Mesenchymal stem cell (in vitro differentiated cells and primary cell): ENCODE measurements around the gene PRF1.

ENCODE experiments used
- DNase-seq: peaks from one replicate; pipeline ENCODE4 v3.0.0-alpha.2; 2013
- H2AFZ ChIP-seq: one replicate; pipeline ENCODE4 v1.6.1; 2013; ENCODE audit warnings: low read depth, mild to moderate bottlenecking, control low read depth, inconsistent platforms, low read length, moderate library complexity
- H2AK5ac ChIP-seq: 2 replicates; pipeline ENCODE4 v1.6.1; 2013; ENCODE audit warnings: low read length, moderate library complexity, mild to moderate bottlenecking, inconsistent platforms; ENCODE audit not compliant: severe bottlenecking
- H2BK120ac ChIP-seq: one replicate; pipeline ENCODE4 v1.6.1; 2013; ENCODE audit warnings: low read depth, mild to moderate bottlenecking, inconsistent platforms, low read length, moderate library complexity
- H2BK12ac ChIP-seq, 2 experiments: one replicate each; pipeline ENCODE4 v1.6.1; 2013; ENCODE audit warnings: inconsistent platforms in 2 of 2, low read length in 2 of 2, mild to moderate bottlenecking in 2 of 2, moderate library complexity in 2 of 2, control low read depth in 1 of 2
- H2BK15ac ChIP-seq: one replicate; pipeline ENCODE4 v1.6.1; 2013; ENCODE audit warnings: mild to moderate bottlenecking, low read depth, inconsistent platforms; ENCODE audit not compliant: poor library complexity, severe bottlenecking
- H2BK5ac ChIP-seq: 2 replicates; pipeline ENCODE4 v1.6.1; 2013; ENCODE audit warnings: low read depth, mild to moderate bottlenecking, low read length, control low read depth, inconsistent platforms; ENCODE audit not compliant: poor library complexity, severe bottlenecking
- H3K14ac ChIP-seq, 2 experiments: one replicate each; pipeline ENCODE4 v1.6.1; 2013; ENCODE audit warnings: inconsistent platforms in 2 of 2, low read length in 2 of 2, control low read depth in 1 of 2, mild to moderate bottlenecking in 1 of 2, moderate library complexity in 1 of 2
- H3K18ac ChIP-seq, 2 experiments: one replicate each; pipeline ENCODE4 v1.6.1; 2013; ENCODE audit warnings: inconsistent platforms in 2 of 2, low read length in 2 of 2, control low read depth in 1 of 2, low read depth in 1 of 2, mild to moderate bottlenecking in 1 of 2
- H3K23ac ChIP-seq, 2 experiments: one replicate each; pipeline ENCODE4 v1.6.1; 2013; ENCODE audit warnings: inconsistent platforms in 2 of 2, low read length in 2 of 2, mild to moderate bottlenecking in 2 of 2, moderate library complexity in 2 of 2, control low read depth in 1 of 2
- H3K27ac ChIP-seq: 2 replicates; pipeline ENCODE4 v1.5.1; 2013; ENCODE audit warnings: mild to moderate bottlenecking, moderate library complexity, low read length, control low read depth, inconsistent platforms; ENCODE audit not compliant: poor library complexity, severe bottlenecking
- H3K27me3 ChIP-seq, 2 experiments: 2 replicates each; pipeline versions ENCODE4 v1.6.1 to v1.7.0; 2013; ENCODE audit warnings: low read length in 2 of 2, mild to moderate bottlenecking in 2 of 2, moderate library complexity in 2 of 2, control low read depth in 1 of 2, inconsistent platforms in 1 of 2; ENCODE audit not compliant: control insufficient read depth in 1 of 2, insufficient read depth in 1 of 2
- H3K36me3 ChIP-seq, 2 experiments: 2 replicates each; pipeline versions ENCODE4 v1.6.1 to v1.7.0; 2013; ENCODE audit warnings: low read length in 2 of 2, control low read depth in 1 of 2, inconsistent platforms in 1 of 2, low read depth in 1 of 2, mild to moderate bottlenecking in 1 of 2; ENCODE audit not compliant: insufficient read depth in 2 of 2, control insufficient read depth in 1 of 2
- H3K4ac ChIP-seq, 2 experiments: one replicate each; pipeline ENCODE4 v1.6.1; 2013; ENCODE audit warnings: inconsistent platforms in 2 of 2, low read length in 2 of 2, mild to moderate bottlenecking in 2 of 2, moderate library complexity in 2 of 2, control low read depth in 1 of 2, low read depth in 1 of 2
- H3K4me1 ChIP-seq: 2 replicates; pipeline ENCODE4 v1.6.1; 2013; ENCODE audit warnings: low read depth, low read length, control low read depth; ENCODE audit not compliant: control insufficient read depth, insufficient read depth
- H3K4me2 ChIP-seq: 2 replicates; pipeline ENCODE4 v1.6.1; 2013; ENCODE audit warnings: low read length, mild to moderate bottlenecking, inconsistent platforms; ENCODE audit not compliant: poor library complexity, severe bottlenecking
- H3K4me3 ChIP-seq, 2 experiments: 2 replicates each; pipeline versions ENCODE4 v1.5.1 to v1.7.0; 2013; ENCODE audit warnings: low read length in 2 of 2, mild to moderate bottlenecking in 2 of 2, control low read depth in 1 of 2, low read depth in 1 of 2; ENCODE audit not compliant: insufficient read depth in 1 of 2
- H3K79me1 ChIP-seq: replicated peaks from 2 replicates; pipeline ENCODE4 v1.6.1; 2013; ENCODE audit warnings: mild to moderate bottlenecking, control low read depth, low read length, inconsistent platforms; ENCODE audit not compliant: poor library complexity, severe bottlenecking
- H3K9ac ChIP-seq: 2 replicates; pipeline ENCODE4 v1.7.0; 2013; ENCODE audit warnings: mild to moderate bottlenecking, low read length, moderate library complexity
- H3K9me3 ChIP-seq: 2 replicates; pipeline ENCODE4 v1.7.0; 2013; ENCODE audit warnings: mild to moderate bottlenecking, low read length; ENCODE audit not compliant: control insufficient read depth
- H4K8ac ChIP-seq: one replicate; pipeline ENCODE4 v1.6.1; 2013; ENCODE audit warnings: inconsistent platforms, mild to moderate bottlenecking, low read length, moderate library complexity
- H4K91ac ChIP-seq: one replicate; pipeline ENCODE4 v1.6.1; 2013; ENCODE audit warnings: mild to moderate bottlenecking, low read length, inconsistent platforms
- WGBS: methylation state at CpG from one replicate; pipeline ENCODE4 v1.1.7; 2013; ENCODE audit warnings: mixed read lengths; 5-methylcytosine and 5-hydroxymethylcytosine counted together

Gene PRF1

DNA sequence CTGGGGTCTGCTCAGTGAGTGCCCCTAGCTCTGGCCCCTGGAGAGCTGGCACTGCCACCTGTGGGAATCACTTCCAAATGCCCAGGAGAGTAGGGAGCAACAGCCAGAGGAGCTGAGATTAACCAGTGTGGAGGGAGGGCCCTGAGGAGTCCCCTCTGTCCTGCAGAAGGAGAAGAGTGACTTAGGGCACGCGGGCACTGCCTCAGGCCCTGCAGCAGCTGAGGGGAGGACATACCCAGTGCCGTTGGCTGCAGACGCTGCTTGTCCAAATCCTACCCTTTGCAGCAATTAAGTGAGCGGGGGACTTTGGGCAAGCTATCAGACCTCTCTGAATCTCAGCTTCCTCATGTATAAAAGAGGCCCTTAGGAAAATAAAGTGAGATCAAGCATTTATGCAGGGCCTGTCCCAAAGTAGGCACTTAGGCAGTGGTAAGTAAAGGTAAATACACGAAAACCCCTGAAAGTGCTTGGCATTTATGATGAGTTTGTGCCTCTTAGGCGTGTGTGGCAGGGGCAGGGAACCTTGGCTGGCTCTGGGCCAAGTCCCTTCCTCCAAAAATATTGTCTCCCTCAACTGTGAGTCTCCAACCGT is 16.9 kb downstream of the PRF1 start:
- Histone ChIP-seq H3K4me1 (peaks cover 14% of the 10 kb centered on the region), H3K9ac (no peak overlapping the region), H4K8ac (no peak overlapping the region), H3K9me3 (no peaks in the 10 kb centered on the region), H3K18ac (no peak overlapping the region), H3K27ac (no peak overlapping the region), H2BK120ac (no peak overlapping the region), H4K91ac (no peak overlapping the region), H3K79me1 (no peaks in the 10 kb centered on the region), H2AFZ (no peak overlapping the region), H2BK15ac (no peak overlapping the region), H3K4me2 (no peak overlapping the region), H3K14ac (no peak overlapping the region), H3K27me3 (peaks cover 0 to 11% of the 10 kb centered on the region in 2 experiments), H2BK5ac (no peak overlapping the region), H2BK12ac (no peak overlapping the region), H2AK5ac (peak overlapping the region; percentile 30), H3K36me3 (no peaks in the 10 kb centered on the region), H3K4ac (no peak overlapping the region), H3K4me3 (no peak overlapping the region), H3K23ac (no peak overlapping the region)
- WGBS, result 81% methylated on average over 7 of the region's 8 CpGs
- DNase-seq, result no peak

DNA sequence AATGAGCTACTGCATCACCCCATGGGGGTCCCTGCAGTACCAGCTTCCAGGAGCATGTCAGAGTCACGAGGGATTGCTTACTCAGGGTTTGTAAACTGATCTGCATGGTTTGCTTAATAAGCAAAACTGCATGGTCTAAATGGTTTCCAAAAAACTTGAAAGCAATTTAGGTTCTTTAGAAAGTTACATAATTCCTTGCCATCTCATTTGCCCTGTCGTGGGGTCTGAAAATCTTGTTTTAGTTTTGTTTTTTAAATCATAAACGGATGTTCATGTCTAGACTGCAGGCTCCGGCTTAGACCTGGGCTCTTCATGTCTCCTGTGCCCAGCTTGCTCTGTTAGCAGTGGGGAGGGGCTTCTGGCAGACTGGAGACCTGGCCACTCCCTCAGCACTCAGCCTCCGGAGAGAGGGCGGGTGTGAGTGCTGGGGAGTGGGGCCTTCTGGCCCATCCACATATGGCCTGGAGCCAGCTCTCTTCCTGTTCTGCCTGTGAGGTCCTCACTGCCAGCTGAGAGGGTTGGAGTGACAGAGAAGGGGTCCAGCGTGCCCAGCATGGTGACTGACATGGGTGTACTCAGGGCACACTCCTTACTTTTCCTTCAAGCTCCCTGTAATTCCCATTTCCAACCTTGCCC is 17.5 kb downstream of the PRF1 start:
- Histone ChIP-seq H3K9me3 (no peaks in the 10 kb centered on the region), H3K4me2 (no peak overlapping the region), H3K4ac (no peak overlapping the region), H3K14ac (no peak overlapping the region), H2BK5ac (no peak overlapping the region), H2AFZ (no peak overlapping the region), H3K18ac (no peak overlapping the region), H3K27me3 (peaks cover 0 to 11% of the 10 kb centered on the region in 2 experiments), H4K91ac (no peak overlapping the region), H4K8ac (no peak overlapping the region), H2BK15ac (no peak overlapping the region), H3K9ac (no peak overlapping the region), H3K27ac (no peak overlapping the region), H3K36me3 (no peaks in the 10 kb centered on the region), H2BK12ac (no peak overlapping the region), H2AK5ac (peak overlapping the region; percentile 30), H3K4me1 (peaks cover 14% of the 10 kb centered on the region), H3K79me1 (no peaks in the 10 kb centered on the region), H3K23ac (no peak overlapping the region), H2BK120ac (no peak overlapping the region), H3K4me3 (no peak overlapping the region)
- DNase-seq, result no peak
- WGBS, result 20% methylated on average over 7 of the region's 7 CpGs

DNA sequence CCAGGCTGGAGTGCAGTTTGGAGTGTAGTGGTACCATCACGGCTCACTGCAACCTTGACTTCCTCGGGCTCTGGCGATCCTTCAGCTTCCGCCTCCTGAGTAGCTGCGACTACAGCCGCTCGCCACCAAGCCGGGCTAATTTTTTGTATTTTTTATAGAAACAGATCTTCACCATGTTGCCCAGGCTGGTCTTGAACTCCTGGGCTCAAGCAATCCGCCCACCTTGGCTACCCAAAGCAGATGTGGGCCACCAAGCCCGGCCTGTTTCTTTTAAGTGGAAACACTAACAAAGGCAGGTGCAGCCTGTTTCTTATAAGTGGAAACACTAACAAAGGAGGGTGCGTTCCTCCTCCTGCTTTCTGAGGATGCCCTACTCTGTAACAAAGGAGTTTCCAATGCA is 18.2 kb downstream of the PRF1 start:
- H4K8ac ChIP-seq, result no peak overlapping the region
- H3K23ac ChIP-seq, result no peak overlapping the region
- no peaks in the 10 kb centered on the region for H3K9me3 ChIP-seq
- no peak for DNase-seq
- H2BK12ac ChIP-seq, result no peak overlapping the region
- H2BK15ac ChIP-seq, result no peak overlapping the region
- no peak overlapping the region for H3K27ac ChIP-seq
- H2AK5ac ChIP-seq, result no peak overlapping the region
- no peak overlapping the region for H3K4me2 ChIP-seq
- H4K91ac ChIP-seq, result no peak overlapping the region
- no peak overlapping the region for H3K4ac ChIP-seq
- H3K18ac ChIP-seq, result no peak overlapping the region
- no peak overlapping the region for H3K4me3 ChIP-seq
- no peak overlapping the region for H2BK5ac ChIP-seq
- H3K4me1 ChIP-seq, result peaks cover 14% of the 10 kb centered on the region
- H3K79me1 ChIP-seq, result no peaks in the 10 kb centered on the region
- no peak overlapping the region for H3K9ac ChIP-seq
- H3K27me3 ChIP-seq, result peaks cover 0 to 11% of the 10 kb centered on the region in 2 experiments
- H3K14ac ChIP-seq, result no peak overlapping the region
- 89% methylated on average over 11 of the region's 11 CpGs for WGBS
- H2AFZ ChIP-seq, result no peak overlapping the region
- no peak overlapping the region for H2BK120ac ChIP-seq
- no peaks in the 10 kb centered on the region for H3K36me3 ChIP-seq

DNA sequence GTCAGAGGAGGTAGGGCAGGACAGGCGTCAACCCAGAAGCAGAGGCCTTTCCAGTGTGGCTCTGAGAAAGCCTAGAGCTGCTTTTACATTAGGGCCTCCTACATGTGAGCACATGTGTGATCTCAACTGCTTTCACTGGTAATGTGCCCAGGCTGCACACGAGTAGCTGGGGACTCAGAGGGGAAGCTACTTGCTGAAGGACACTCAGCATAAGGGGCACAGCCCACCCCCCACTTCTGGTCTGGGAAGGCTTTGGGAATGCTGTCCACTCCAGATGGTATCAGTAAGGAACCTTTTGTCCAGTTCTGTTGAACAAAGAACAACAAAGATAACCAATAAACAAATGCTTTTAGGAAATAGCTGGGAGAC is 18.9 kb downstream of the PRF1 start:
- H2BK120ac ChIP-seq, result no peak overlapping the region
- no peak overlapping the region for H3K27ac ChIP-seq
- H3K4ac ChIP-seq, result no peak overlapping the region
- no peak overlapping the region for H4K8ac ChIP-seq
- H3K79me1 ChIP-seq, result no peaks in the 10 kb centered on the region
- H4K91ac ChIP-seq, result no peak overlapping the region
- no peak overlapping the region for H3K18ac ChIP-seq
- H2BK15ac ChIP-seq, result no peak overlapping the region
- no peaks in the 10 kb centered on the region for H3K9me3 ChIP-seq
- WGBS, result 56% methylated on average over 2 of the region's 2 CpGs
- no peak overlapping the region for H2AFZ ChIP-seq
- H2BK12ac ChIP-seq, result no peak overlapping the region
- DNase-seq, result no peak
- H3K4me3 ChIP-seq, result no peak overlapping the region
- peaks cover 14% of the 10 kb centered on the region for H3K4me1 ChIP-seq
- no peak overlapping the region for H3K4me2 ChIP-seq
- no peak overlapping the region for H3K14ac ChIP-seq
- no peak overlapping the region for H3K9ac ChIP-seq
- H2BK5ac ChIP-seq, result no peak overlapping the region
- no peaks in the 10 kb centered on the region for H3K36me3 ChIP-seq
- peak overlapping the region; percentile 47 for H2AK5ac ChIP-seq
- peaks cover 0 to 9% of the 10 kb centered on the region in 2 experiments for H3K27me3 ChIP-seq
- no peak overlapping the region for H3K23ac ChIP-seq
